Mammary epithelial cell (primary cell): ENCODE measurements around the gene RNF166.

Experiments
- CTCF ChIP-seq, 2 donors: IDR thresholded peaks in 1 of 2; conservative IDR thresholded peaks in 1 of 2; 2 replicates each; pipeline ENCODE4 v1.5.1; 2011 to 2012; ENCODE audit warnings: inconsistent platforms in 2 of 2, low read length in 2 of 2, mild to moderate bottlenecking in 2 of 2, control low read depth in 1 of 2, low read depth in 1 of 2; ENCODE audit not compliant: insufficient read depth in 1 of 2; ENCODE audit errors: extremely low read depth in 1 of 2
- EZH2 ChIP-seq: IDR thresholded peaks from 2 replicates; pipeline ENCODE4 v1.6.1; 2012; ENCODE audit warnings: low read length, inconsistent platforms, borderline replicate concordance

- no peak for TF ChIP-seq CTCF (conservative IDR thresholded peaks at IDR 0.05 in 1 of 2, IDR thresholded peaks at IDR 0.05 in 1 of 2; ENCODE audit: extremely low read depth in 1 of 2, insufficient read depth in 1 of 2, low read depth in 1 of 2, low read length in 2 of 2)
- no peak for TF ChIP-seq EZH2
Observed at GRCh38 chr16:88713054-88713453, 6.8 kb upstream of the RNF166 start.
